GM23338 (cell line): ENCODE measurements around the gene E4F1. TPM values are rescaled to one million over a fixed set of nuclear protein-coding genes. Genes with fewer than 3 reads are reported as not detected.

ENCODE experiments used
- ATAC-seq: fragments of 200-7000 bp; cut with Tn5 transposase; 3 replicates; pipeline ENCODE4 v1.9.1; 2020
- DNase-seq: peaks from one replicate; pipeline ENCODE4 v3.0.0-alpha.2; 2015; ENCODE audit warnings: low spot score
- H2AFZ ChIP-seq: fragments of 200-600 bp; sonication (generic); 2 replicates; pipeline ENCODE4 v1.8.0; 2016; ENCODE audit warnings: antibody characterized with exemption, mild to moderate bottlenecking, moderate library complexity
- H3F3A ChIP-seq: fragments of 200-600 bp; sonication (generic); replicated peaks from 2 replicates; pipeline ENCODE4 v1.8.0; 2017; ENCODE audit warnings: antibody characterized with exemption, mixed run types, low read depth
- H3K27ac ChIP-seq: fragments of 200-600 bp; sonication (generic); 2 replicates; pipeline ENCODE4 v1.6.1; 2016; ENCODE audit warnings: low read depth
- H3K27me3 ChIP-seq: fragments of 200-600 bp; sonication (generic); 2 replicates; pipeline ENCODE4 v1.8.0; 2016; ENCODE audit warnings: mild to moderate bottlenecking, mixed run types, moderate library complexity; ENCODE audit not compliant: insufficient read depth
- H3K36me3 ChIP-seq: fragments of 200-600 bp; sonication (generic); 2 replicates; pipeline ENCODE4 v1.8.0; 2016; ENCODE audit warnings: mild to moderate bottlenecking; ENCODE audit not compliant: insufficient read depth
- H3K4me1 ChIP-seq: fragments of 200-600 bp; sonication (generic); 2 replicates; pipeline ENCODE4 v1.8.0; 2016; ENCODE audit warnings: mild to moderate bottlenecking, moderate library complexity; ENCODE audit not compliant: insufficient read depth
- H3K4me2 ChIP-seq: fragments of 200-600 bp; sonication (generic); 2 replicates; pipeline ENCODE4 v1.7.1; 2017; ENCODE audit warnings: mixed run types
- H3K4me3 ChIP-seq: fragments of 200-600 bp; sonication (generic); 2 replicates; pipeline ENCODE4 v1.6.1; 2016; ENCODE audit warnings: mixed run types
- H3K79me2 ChIP-seq: fragments of 200-600 bp; sonication (generic); replicated peaks from 2 replicates; pipeline ENCODE4 v1.8.0; 2017; ENCODE audit warnings: mild to moderate bottlenecking; ENCODE audit not compliant: insufficient read depth
- H3K9me2 ChIP-seq: fragments of 200-600 bp; sonication (generic); 2 replicates; pipeline ENCODE4 v1.8.0; 2017; ENCODE audit not compliant: insufficient read depth
- H4K20me1 ChIP-seq: fragments of 200-600 bp; sonication (generic); replicated peaks from 2 replicates; pipeline ENCODE4 v1.8.0; 2017; ENCODE audit warnings: mild to moderate bottlenecking; ENCODE audit not compliant: insufficient read depth
- H3K27ac Mint-ChIP-seq: 2 replicates; pipeline ENCODE4 v1.8.0; 2020; ENCODE audit warnings: inconsistent platforms, mild to moderate bottlenecking, moderate library complexity, mixed read lengths
- H3K27me3 Mint-ChIP-seq: 3 replicates; pipeline ENCODE4 v1.8.0; 2022; ENCODE audit warnings: low read depth, mild to moderate bottlenecking, moderate library complexity, mixed read lengths, inconsistent platforms; ENCODE audit not compliant: insufficient read depth, poor library complexity
- H3K36me3 Mint-ChIP-seq: 3 replicates; pipeline ENCODE4 v1.8.0; 2021; ENCODE audit warnings: low read depth, mild to moderate bottlenecking, inconsistent platforms, moderate library complexity, mixed read lengths
- H3K4me1 Mint-ChIP-seq: 3 replicates; pipeline ENCODE4 v1.8.0; 2020; ENCODE audit warnings: mild to moderate bottlenecking, inconsistent platforms, mixed read lengths
- H3K4me3 Mint-ChIP-seq: 3 replicates; pipeline ENCODE4 v1.8.0; 2021; ENCODE audit warnings: moderate library complexity, mild to moderate bottlenecking, inconsistent platforms, mixed read lengths
- H3K9me3 Mint-ChIP-seq: 3 replicates; pipeline ENCODE4 v1.8.0; 2020; ENCODE audit warnings: moderate library complexity, mild to moderate bottlenecking, inconsistent platforms, mixed read lengths
- CREB1 ChIP-seq: fragments of 250-450 bp; sonication (Bioruptor Pico); IDR thresholded peaks from 2 replicates; pipeline ENCODE4 v1.5.0; 2020; ENCODE audit warnings: low read depth, mild to moderate bottlenecking, moderate library complexity
- JUNB ChIP-seq: IDR thresholded peaks from one replicate; pipeline ENCODE4 v1.6.1; 2016; ENCODE audit warnings: antibody characterized with exemption; ENCODE audit not compliant: unreplicated experiment
- NANOG ChIP-seq: IDR thresholded peaks from 2 replicates; pipeline ENCODE4 v1.6.1; 2016; ENCODE audit warnings: antibody characterized with exemption, borderline replicate concordance
- POLR2AphosphoS5 ChIP-seq: IDR thresholded peaks from 2 replicates; pipeline ENCODE4 v1.6.1; 2016; ENCODE audit warnings: antibody characterized with exemption, low read depth
- ZNF114 ChIP-seq: fragments of 250-450 bp; sonication (Bioruptor Pico); IDR thresholded peaks from 2 replicates; pipeline ENCODE4 v1.5.0; 2020; ENCODE audit warnings: mild to moderate bottlenecking, moderate library complexity
- ZNF331 ChIP-seq: fragments of 250-450 bp; sonication (Bioruptor Pico); IDR thresholded peaks from 2 replicates; pipeline ENCODE4 v1.5.0; 2020; ENCODE audit warnings: low read depth, mild to moderate bottlenecking, moderate library complexity
- polyA plus RNA-seq: library from polyadenylated mRNA; unstranded; fragments of >200 nt; fragmentation: Nextera tagmentation; extraction: Ambion mirVana; gene quantifications from 2 replicates; pipeline ENCODE4 v1.2.1, GENCODE V29; 2016
- total RNA-seq: library from RNA; depleted of rRNA; stranded (reverse); fragments of >200 nt; shearing (Covaris generic); gene quantifications from 2 replicates; pipeline ENCODE4 v1.2.3, GENCODE V29; 2014
- TF ChIP-seq, protein P1 (sequence below), 2 experiments: fragments of 200-600 bp in 1 of 2; sonication (generic) in 1 of 2; conservative IDR thresholded peaks; 2 replicates each; pipeline versions ENCODE4 v1.5.1 to v1.6.1; 2016 to 2017; ENCODE audit warnings: antibody characterized with exemption in 2 of 2, low read depth in 2 of 2, mild to moderate bottlenecking in 2 of 2, moderate library complexity in 1 of 2
- TF ChIP-seq, protein P2 (sequence below): IDR thresholded peaks from 2 replicates; pipeline ENCODE4 v1.6.1; 2016; ENCODE audit warnings: antibody characterized with exemption

E4F1 gene
- total and polyA plus RNA-seq, 2 experiments from 2014 or later = 22.6 to 45.5 TPM

DNA sequence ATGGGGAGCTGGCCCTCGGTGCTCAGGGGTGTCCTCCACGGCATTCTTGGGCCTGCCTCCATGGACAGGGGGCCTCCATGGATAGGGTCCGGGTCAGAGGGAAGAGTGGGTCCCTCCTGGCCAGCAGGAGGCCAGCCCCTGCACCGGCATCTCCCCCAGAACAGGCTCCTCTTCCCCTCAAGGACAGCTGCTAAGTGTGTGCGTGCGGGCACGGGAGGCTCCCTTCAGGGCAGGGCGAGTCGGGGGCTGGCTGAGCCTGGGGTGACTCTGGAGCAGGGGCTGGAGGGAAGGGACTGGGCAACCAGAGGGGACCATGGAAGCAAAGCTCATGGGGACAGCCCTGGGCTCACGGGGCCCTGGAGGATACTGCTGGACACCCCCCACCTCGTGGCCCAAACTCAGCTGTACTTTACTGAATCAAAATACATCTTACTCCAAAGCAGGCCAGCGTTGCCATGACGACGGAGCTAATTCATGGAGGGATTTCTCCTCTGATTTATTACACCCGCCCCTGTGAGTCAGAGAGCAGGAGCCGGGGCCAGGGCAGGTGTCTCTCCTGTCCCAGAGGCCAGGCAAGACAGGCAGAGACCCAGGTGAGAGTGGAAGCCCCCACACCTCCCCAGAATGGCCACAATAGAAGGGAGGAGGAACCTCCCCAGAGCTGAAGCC, 29.1 kb upstream of the E4F1 start:
- Histone ChIP-seq H3K4me3 (no peak overlapping the region), H4K20me1 (no peaks in the 10 kb centered on the region), H3K9me2 (no peaks in the 10 kb centered on the region), H3K79me2 (no peaks in the 10 kb centered on the region), H3K4me1 (no peaks in the 10 kb centered on the region; the same call in 1 of the 2 replicates), H3K36me3 (no peaks in the 10 kb centered on the region), H3K4me2 (no peak overlapping the region), H3K27me3 (peaks cover 37% of the 10 kb centered on the region), H2AFZ (no peak overlapping the region), H3K27ac (no peak overlapping the region), H3F3A (0 out of 2 replicates have a peak, but pooled peaks cover 2% of the 10 kb centered on the region)
- no peak overlapping the region for H3K27ac Mint-ChIP-seq
- H3K4me3 Mint-ChIP-seq = peak overlapping the region; percentile 70; the same call in 1 of the 3 replicates
- no peaks in the 10 kb centered on the region; the same call in 2 of the 3 replicates for H3K36me3 Mint-ChIP-seq
- H3K27me3 Mint-ChIP-seq = peaks cover 25% of the 10 kb centered on the region
- ATAC-seq = no peak
- DNase-seq = no peak
- no peaks in the 10 kb centered on the region for H3K4me1 Mint-ChIP-seq
- TF ChIP-seq, protein P1, sequence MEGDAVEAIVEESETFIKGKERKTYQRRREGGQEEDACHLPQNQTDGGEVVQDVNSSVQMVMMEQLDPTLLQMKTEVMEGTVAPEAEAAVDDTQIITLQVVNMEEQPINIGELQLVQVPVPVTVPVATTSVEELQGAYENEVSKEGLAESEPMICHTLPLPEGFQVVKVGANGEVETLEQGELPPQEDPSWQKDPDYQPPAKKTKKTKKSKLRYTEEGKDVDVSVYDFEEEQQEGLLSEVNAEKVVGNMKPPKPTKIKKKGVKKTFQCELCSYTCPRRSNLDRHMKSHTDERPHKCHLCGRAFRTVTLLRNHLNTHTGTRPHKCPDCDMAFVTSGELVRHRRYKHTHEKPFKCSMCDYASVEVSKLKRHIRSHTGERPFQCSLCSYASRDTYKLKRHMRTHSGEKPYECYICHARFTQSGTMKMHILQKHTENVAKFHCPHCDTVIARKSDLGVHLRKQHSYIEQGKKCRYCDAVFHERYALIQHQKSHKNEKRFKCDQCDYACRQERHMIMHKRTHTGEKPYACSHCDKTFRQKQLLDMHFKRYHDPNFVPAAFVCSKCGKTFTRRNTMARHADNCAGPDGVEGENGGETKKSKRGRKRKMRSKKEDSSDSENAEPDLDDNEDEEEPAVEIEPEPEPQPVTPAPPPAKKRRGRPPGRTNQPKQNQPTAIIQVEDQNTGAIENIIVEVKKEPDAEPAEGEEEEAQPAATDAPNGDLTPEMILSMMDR (conservative IDR thresholded peaks at IDR 0.05; ENCODE audit: low read depth in 2 of 2) = no peak
- TF ChIP-seq, protein P2, sequence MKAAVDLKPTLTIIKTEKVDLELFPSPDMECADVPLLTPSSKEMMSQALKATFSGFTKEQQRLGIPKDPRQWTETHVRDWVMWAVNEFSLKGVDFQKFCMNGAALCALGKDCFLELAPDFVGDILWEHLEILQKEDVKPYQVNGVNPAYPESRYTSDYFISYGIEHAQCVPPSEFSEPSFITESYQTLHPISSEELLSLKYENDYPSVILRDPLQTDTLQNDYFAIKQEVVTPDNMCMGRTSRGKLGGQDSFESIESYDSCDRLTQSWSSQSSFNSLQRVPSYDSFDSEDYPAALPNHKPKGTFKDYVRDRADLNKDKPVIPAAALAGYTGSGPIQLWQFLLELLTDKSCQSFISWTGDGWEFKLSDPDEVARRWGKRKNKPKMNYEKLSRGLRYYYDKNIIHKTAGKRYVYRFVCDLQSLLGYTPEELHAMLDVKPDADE = no peak
- TF ChIP-seq ZNF114 (CRISPR knock-in tag) (no peak), POLR2AphosphoS5 (no peak)
- H3K9me3 Mint-ChIP-seq = no peaks in the 10 kb centered on the region

DNA sequence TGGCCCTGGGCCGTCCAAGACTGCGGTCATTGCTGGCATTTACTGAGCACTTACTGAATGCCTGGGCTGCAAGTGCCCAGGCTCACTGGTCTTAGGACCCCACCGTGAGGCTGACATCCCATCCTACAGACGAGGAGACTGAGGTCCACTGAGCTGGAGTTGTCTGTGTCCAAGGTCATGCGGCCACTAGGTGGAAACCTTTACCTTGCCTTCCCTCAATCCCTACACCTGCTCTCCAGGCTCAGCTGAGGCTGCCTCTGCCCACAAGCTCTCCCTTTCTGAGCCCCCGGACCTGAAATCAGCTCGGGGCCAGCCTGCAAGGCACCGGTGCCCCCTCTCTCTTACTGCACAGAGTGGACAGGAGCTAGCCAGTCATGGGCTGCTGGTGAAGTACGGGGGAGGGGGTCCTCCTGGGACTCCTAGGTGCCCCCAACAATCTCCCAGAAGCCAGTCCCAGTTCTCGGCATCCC, 28.5 kb upstream of the E4F1 start:
- ATAC-seq = peak; percentile 81
- peak overlapping the region; percentile 92 for H3K4me2 ChIP-seq
- H3K36me3 Mint-ChIP-seq = no peaks in the 10 kb centered on the region; the same call in 2 of the 3 replicates
- no peaks in the 10 kb centered on the region; the same call in 1 of the 2 replicates for H3K4me1 ChIP-seq
- H3K36me3 ChIP-seq = no peaks in the 10 kb centered on the region
- H3K79me2 ChIP-seq = no peaks in the 10 kb centered on the region
- H3K4me3 Mint-ChIP-seq = peak overlapping the region; percentile 70
- no peak overlapping the region for H3K27ac ChIP-seq
- H3K9me3 Mint-ChIP-seq = no peaks in the 10 kb centered on the region
- H3F3A ChIP-seq = 0 out of 2 replicates have a peak, but pooled peaks cover 2% of the 10 kb centered on the region
- DNase-seq = peak; percentile 89
- peaks cover 37% of the 10 kb centered on the region for H3K27me3 ChIP-seq
- H3K9me2 ChIP-seq = no peaks in the 10 kb centered on the region
- no peaks in the 10 kb centered on the region for H3K4me1 Mint-ChIP-seq
- peak overlapping the region; percentile 75 for H3K4me3 ChIP-seq
- no peak overlapping the region for H3K27ac Mint-ChIP-seq
- TF ChIP-seq JUNB (no peak), NANOG (no peak), ZNF331 (CRISPR knock-in tag) (no peak), POLR2AphosphoS5 (no peak), CREB1 (CRISPR knock-in tag) (0 out of 2 replicates have a peak, but pooled peaks have one; percentile 5)
- TF ChIP-seq, protein P1 (conservative IDR thresholded peaks at IDR 0.05; ENCODE audit: low read depth in 2 of 2) = peak; percentile 64 to 96
- H4K20me1 ChIP-seq = no peaks in the 10 kb centered on the region
- peak overlapping the region; percentile 38; the same call in 1 of the 2 replicates for H2AFZ ChIP-seq
- H3K27me3 Mint-ChIP-seq = peaks cover 26% of the 10 kb centered on the region
